GM12891 (cell line): ENCODE measurements around the gene SMG6.
A peak's percentile ranks its signal among the peaks of the same experiment; 100 is the strongest.

Experiments
- DNase-seq: peaks from one replicate; pipeline ENCODE4 v3.0.0; 2011; ENCODE audit warnings: low spot score; ENCODE audit not compliant: insufficient read length
- FAIRE-seq: peaks from 2 replicates; lab custom pipeline; 2011; peaks lifted over from hg19 to GRCh38; lab: Jason Lieb, UNC
- PAX5 ChIP-seq: IDR thresholded peaks from 2 replicates; pipeline ENCODE4 v1.6.1; 2011; ENCODE audit warnings: low read length, moderate library complexity, mild to moderate bottlenecking; ENCODE audit not compliant: insufficient read depth, severe bottlenecking
- POLR2A ChIP-seq: IDR thresholded peaks from 2 replicates; pipeline ENCODE4 v1.6.1; 2011; ENCODE audit warnings: low read depth, low read length, control low read depth
- POLR2AphosphoS5 ChIP-seq: IDR thresholded peaks from 2 replicates; pipeline ENCODE4 v1.6.1; 2011; ENCODE audit warnings: low read depth, low read length, control low read depth
- POU2F2 ChIP-seq: IDR thresholded peaks from 2 replicates; pipeline ENCODE4 v1.6.1; 2011; ENCODE audit warnings: low read depth, mild to moderate bottlenecking, control low read depth, low read length, moderate library complexity
- SPI1 ChIP-seq: IDR thresholded peaks from 2 replicates; pipeline ENCODE4 v1.6.1; 2011; ENCODE audit warnings: low read depth, low read length, control low read depth
- TAF1 ChIP-seq: IDR thresholded peaks from 2 replicates; pipeline ENCODE4 v1.6.1; 2011; ENCODE audit warnings: low read depth, low read length, control low read depth

The SMG6 gene

DNA sequence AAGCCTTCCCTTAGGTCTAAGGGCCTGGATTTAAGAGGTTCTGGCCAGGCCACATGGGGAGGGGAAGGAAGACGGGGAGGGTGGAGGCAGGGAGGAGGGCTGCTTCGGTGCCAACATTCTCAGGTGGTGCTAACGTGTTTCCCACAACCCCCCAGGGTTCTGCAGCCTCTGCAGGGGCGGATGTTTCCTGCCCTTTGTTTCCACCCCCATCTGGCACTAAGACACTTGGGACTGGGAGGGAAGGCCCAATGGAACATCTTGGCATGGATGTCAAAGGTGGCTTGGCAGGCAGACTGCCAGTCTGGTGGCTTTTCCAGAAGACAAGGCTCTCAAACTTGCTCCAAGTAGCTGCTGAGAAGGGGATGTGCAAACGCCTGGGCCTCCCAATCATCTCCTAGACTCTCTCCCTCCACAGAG, 236.0 kb downstream of the SMG6 start:
- no peak for FAIRE-seq
- DNase-seq, result no peak
- TF ChIP-seq POLR2A, result no peak; the same call in 1 of the 2 replicates
- no peak for TF ChIP-seq SPI1

DNA sequence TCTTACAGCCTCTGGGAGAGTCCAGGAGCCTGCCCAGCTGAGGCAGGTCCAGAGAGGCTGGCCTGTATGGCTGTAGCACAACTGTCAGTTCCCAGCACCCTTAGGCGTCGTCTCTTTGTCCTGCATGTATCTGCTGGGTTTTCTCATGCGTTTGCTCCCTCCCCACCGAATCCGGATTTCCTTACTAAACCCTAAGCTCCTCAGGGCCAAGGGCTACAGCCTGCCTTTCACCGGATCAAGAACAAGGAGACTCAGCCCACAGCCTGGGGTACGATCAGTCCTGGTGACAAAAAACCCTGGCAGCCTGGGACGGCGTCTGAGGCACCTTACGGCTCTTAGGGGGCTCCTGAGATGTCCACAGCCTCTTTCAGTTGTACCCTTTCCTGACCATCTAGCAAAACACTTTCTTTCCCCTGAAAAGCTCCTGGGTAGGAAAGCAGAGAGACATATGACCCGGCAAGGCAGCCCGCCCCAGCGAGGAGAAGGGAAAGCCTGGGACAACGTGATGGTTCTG, 236.5 kb downstream of the SMG6 start:
- DNase-seq (no peak), FAIRE-seq (no peak)
- TF ChIP-seq POU2F2 (0 out of 2 replicates have a peak, but pooled peaks have one; percentile 23), PAX5 (no peak), POLR2A (no peak)

DNA sequence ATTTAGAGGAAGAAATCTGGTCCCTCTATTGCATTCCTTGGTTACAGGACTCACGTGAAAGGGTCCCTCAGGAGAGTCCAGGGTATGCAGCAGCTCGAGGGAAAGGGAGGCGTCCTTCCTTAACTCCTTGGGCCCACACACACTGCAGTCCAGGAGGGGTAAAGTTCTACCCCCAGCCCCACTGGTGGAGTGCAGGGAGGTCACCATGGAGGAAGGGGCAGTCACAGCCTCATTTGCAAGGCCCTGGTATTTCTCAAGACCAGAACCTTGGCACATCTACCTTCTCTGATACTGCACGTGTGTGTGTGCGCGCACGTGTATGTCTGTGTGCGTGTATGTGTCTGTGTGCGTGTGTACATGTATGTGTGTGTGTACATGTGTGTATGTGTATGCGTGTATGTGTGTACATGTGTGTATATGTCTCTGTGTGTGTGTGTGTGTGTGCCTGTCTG, 237.6 kb downstream of the SMG6 start:
- FAIRE-seq (peak; percentile 87), DNase-seq (no peak)

DNA sequence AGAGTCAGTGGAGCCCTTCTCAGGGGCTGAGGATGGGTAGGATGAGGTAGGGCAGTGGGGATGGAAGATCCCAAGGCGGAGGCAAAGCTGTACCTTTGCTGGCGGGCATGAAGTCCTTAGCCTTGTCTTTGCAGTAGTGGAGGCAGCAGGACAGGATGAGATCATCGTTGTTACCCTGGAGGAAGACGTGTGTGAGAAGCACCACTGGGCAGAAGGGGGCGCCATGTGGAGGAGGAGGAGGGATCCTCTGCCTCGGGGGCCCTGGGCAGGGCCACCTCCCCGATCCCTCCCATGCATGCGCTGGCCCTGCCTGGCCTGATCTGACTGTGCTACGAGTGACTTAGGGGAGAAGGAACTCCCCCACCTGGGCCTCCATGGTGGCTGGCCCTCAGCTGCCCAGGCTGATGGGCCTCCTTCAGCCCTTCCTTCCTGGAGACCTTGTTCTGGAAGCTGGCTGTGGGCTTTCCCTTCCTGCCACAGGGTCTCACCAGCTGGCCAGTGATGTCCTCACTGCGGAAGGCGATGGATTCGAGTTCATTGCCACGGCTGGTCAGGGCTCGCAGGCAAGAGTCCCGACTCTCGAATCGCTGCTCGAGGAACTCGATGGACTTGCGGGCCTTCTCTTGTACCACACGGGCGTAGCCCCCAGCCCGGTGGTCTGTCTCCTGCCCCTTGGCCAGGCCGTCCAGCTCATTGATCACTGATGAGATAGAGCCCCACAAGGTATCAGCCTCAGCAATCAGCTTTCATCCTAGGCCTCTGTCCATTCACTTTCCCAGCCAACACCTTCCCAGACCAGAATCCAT, 238.4 kb downstream of the SMG6 start:
- TF ChIP-seq TAF1, result no peak
- peak; percentile 86; the same call in 1 of the 2 replicates for TF ChIP-seq POLR2AphosphoS5
- no peak for TF ChIP-seq PAX5
- TF ChIP-seq POLR2A, result peak; percentile 84
- peak; percentile 88 for TF ChIP-seq POU2F2
- no peak for TF ChIP-seq SPI1
- peak; percentile 59 for DNase-seq
- peak; percentile 97 for FAIRE-seq

More for the DNA sequence above, 237.6 kb downstream of the SMG6 start:
- no peak for TF ChIP-seq SPI1
- peak; percentile 59 for TF ChIP-seq POLR2A

DNA sequence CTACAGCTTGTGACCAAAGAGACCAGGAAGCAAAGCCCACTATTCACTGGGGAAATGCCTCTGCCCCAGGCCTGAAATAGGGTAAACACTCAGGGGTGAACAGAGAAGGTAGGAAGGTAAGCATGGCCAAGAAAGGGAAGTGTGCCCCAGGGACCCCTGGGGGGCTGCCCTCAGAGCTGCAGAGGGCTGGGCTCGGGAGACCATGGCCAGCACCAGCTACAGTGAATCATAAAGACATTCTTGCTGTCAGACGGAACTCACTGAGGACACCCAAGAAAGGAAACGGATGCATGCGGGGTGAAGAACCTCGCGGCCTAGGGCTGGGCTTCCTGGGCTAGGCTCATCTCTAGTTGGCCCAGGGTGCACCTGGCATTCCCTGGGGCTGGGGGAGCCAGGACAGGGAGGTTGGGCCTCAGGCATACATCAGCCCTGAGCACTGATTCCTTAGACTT, 239.0 kb downstream of the SMG6 start:
- DNase-seq, result no peak
- FAIRE-seq, result no peak

DNA sequence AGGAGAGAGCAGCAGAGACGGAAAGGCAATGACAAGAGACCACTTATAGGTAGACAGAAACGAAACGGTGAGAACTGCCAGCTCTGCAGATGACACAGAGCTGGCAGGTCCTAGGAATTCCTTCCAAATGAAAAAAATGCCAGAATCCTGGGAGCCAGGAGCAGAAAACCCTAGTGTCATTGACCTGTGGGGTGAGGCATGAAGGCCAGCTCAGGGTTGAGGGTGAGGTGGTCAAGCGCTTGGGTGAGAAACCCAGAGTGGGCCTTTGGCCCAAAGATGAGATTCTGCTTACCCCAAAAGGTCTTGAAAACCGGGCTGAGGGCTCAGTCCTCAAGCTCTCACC, 239.5 kb downstream of the SMG6 start:
- no peak for TF ChIP-seq PAX5
- TF ChIP-seq POU2F2, result no peak; the same call in 1 of the 2 replicates
- TF ChIP-seq POLR2A, result no peak
- no peak for TF ChIP-seq SPI1
- no peak for TF ChIP-seq POLR2AphosphoS5
- no peak for DNase-seq
- FAIRE-seq, result no peak

More for the DNA sequence above, 239.0 kb downstream of the SMG6 start:
- TF ChIP-seq SPI1 (peak; percentile 65), POU2F2 (peak; percentile 4; the same call in 1 of the 2 replicates), TAF1 (no peak), POLR2A (no peak), PAX5 (no peak), POLR2AphosphoS5 (no peak)

DNA sequence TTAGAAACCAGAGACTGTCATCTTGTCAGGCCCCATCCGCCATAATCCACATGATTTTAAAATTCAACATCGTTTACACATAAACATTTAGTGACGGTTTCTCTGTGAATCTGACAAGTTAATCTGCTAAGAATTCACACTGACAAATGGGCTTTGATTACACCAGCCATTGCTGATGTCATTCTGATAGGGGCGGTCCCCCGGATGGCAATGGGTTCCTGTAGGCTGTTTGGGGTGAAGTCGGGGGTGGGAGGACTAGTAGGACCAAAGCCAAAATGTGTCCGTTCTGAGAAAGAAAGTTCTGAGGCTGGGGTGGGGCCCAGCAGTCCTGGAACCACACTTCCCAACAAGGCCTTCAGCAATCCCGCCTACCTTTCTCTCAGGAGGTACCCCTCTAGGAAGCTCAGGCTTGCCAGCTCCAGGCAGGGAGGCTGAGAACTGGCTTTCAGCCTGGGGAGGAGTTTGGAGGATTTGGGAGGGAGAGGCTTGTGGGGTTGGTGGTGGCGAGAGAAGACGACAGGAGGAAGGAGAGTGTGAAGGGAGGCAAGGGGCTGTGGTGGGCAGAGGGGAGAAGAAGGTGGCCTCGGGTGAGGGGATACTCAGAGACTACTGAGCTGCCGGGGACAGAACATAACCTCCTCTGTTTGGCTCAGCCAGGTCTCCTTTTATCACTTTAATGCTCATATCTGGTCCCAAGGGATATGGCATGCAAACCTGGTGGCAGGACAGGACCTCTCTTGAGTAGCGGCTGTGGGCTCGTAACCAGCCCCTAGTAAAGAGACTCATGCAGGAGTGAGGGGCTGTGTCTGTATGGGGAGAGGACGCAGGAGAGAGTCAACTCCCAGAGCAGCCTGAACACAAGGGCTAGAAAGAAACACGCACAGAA, 240.1 kb downstream of the SMG6 start:
- FAIRE-seq (peak; percentile 73), DNase-seq (no peak)
- TF ChIP-seq POU2F2, result peak; percentile 77; the same call in 1 of the 2 replicates
- TF ChIP-seq TAF1, result no peak
- peak; percentile 17; the same call in 1 of the 2 replicates for TF ChIP-seq POLR2A
- TF ChIP-seq POLR2AphosphoS5, result no peak

DNA sequence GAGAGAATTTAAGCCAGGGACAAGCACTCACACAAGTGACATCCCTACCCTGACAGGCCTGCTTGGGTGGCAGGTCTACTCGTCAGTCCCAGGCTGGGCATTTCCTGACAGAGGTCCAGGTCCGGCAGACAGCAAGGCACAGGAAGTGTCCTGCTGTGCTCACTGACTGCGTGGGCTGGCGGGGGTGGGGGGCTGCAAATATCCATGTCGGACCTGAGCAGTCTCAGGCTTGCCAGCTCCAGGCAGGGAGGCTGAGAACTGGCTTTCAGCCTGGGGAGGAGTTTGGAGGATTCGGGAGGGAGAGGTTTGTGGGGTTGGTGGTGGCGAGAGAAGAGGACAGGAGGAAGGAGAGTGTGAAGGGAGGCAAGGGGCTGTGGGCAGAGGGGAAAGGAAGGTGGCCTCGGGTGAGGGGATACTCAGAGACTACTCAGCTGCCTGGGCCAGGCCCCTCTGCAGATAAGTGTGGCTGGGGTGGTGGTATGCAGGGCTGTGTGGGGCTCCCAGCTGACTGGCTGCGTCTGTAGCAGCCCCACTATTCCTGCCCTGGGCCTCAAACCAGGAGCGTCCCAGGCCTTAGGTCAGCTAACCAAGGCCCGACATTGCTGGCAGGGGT, 240.9 kb downstream of the SMG6 start:
- TF ChIP-seq TAF1 (no peak), POU2F2 (peak; percentile 67; the same call in 1 of the 2 replicates), SPI1 (no peak), POLR2AphosphoS5 (peak; percentile 85), POLR2A (peak; percentile 85), PAX5 (no peak)
- FAIRE-seq, result peak; percentile 43
- no peak for DNase-seq

DNA sequence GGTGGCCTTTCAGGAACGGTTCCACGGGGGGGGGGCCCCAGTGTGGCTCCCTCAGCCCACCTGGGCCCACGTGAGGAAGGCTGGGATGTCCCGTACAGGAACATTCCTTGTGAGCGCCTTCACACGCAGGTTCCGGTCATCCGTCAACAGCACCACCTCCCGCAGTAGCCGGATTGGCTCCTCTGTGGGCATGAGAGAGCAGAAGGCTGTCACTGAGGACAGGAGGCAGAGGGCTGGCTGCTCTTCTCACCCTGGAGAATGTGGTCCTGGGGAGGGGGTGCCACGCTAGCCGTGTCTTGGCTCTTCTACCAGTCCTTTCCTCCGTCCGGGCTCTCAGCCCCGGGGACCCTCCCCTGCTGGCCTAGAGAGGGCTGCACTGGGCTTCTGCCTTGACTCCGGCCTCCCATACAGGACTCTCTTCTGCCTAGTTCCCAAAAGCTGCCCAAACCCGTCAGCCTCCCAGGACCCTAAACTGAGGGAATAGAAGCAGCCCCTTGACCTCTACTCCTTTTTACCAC, 242.1 kb downstream of the SMG6 start:
- TF ChIP-seq POU2F2, result 0 out of 2 replicates have a peak, but pooled peaks have one; percentile 3
- no peak for TF ChIP-seq TAF1
- no peak for TF ChIP-seq PAX5
- TF ChIP-seq SPI1, result no peak
- peak; percentile 58; the same call in 1 of the 2 replicates for TF ChIP-seq POLR2A
- peak; percentile 87; the same call in 1 of the 2 replicates for TF ChIP-seq POLR2AphosphoS5
- no peak for DNase-seq
- no peak for FAIRE-seq
